GM18951 (cell line): ENCODE data around the gene RAD51B.

Source experiments
- POLR2A ChIP-seq: IDR thresholded peaks from 4 replicates; pipeline ENCODE4 v1.6.1; 2011; ENCODE audit warnings: mild to moderate bottlenecking; ENCODE audit not compliant: insufficient read length, insufficient read depth; ENCODE audit errors: extremely low read depth
- in situ Hi-C: fragments of 300-500 bp; cut with MboI; formaldehyde crosslinking; loops from one replicate; pipeline ENCODE4 v1.12.0; 2022; ENCODE audit warnings: low sequenced_read_pairs, mixed read lengths, inconsistent platforms; ENCODE audit not compliant: unreplicated experiment

RAD51B gene

GRCh38 chr14:67999290-67999689 is 179.7 kb downstream of the RAD51B start:
- in situ Hi-C loops: no loop called here
- TF ChIP-seq POLR2A: no peak

- in situ Hi-C loops: no loop called here
- TF ChIP-seq POLR2A: no peak
Measured at GRCh38 chr14:67999705-68000384, 180.3 kb downstream of the RAD51B start.

GRCh38 chr14:68000511-68000910 is 180.9 kb downstream of the RAD51B start:
- in situ Hi-C loops: no loop called here
- TF ChIP-seq POLR2A: no peak

- no peak for TF ChIP-seq POLR2A
- in situ Hi-C loops: no loop called here
Measured at GRCh38 chr14:68008491-68008890, 188.9 kb downstream of the RAD51B start.

- in situ Hi-C loops: no loop called here
- no peak for TF ChIP-seq POLR2A
Measured at GRCh38 chr14:68011406-68012028, 191.9 kb downstream of the RAD51B start.

- TF ChIP-seq POLR2A: no peak
- in situ Hi-C loops: no loop called here
Measured at GRCh38 chr14:68012871-68013270, 193.3 kb downstream of the RAD51B start.

GRCh38 chr14:68013326-68013725 is 193.7 kb downstream of the RAD51B start:
- TF ChIP-seq POLR2A: no peak
- in situ Hi-C loops: no loop called here

GRCh38 chr14:68014771-68015170 is 195.2 kb downstream of the RAD51B start:
- no peak for TF ChIP-seq POLR2A

GRCh38 chr14:68015356-68016254 is 196.0 kb downstream of the RAD51B start:
- TF ChIP-seq POLR2A: no peak
- in situ Hi-C loops: no loop called here

More at GRCh38 chr14:68014771-68015170, 195.2 kb downstream of the RAD51B start:
- in situ Hi-C loops: no loop called here

GRCh38 chr14:68016255-68016914 is 196.8 kb downstream of the RAD51B start:
- in situ Hi-C loops: no loop called here
- TF ChIP-seq POLR2A: no peak

GRCh38 chr14:68018598-68018997 is 199.0 kb downstream of the RAD51B start:
- in situ Hi-C loops: no loop called here
- TF ChIP-seq POLR2A: no peak

GRCh38 chr14:68020493-68020892 is 200.9 kb downstream of the RAD51B start:
- no peak for TF ChIP-seq POLR2A
- in situ Hi-C loops: no loop called here
